WTC11 (cell line): Measurements from ENCODE around the gene CAMK2D. TPM values are rescaled to one million over a fixed set of nuclear protein-coding genes. Genes with fewer than 3 reads are reported as not detected.
A peak's percentile ranks its signal among the peaks of the same experiment; 100 is the strongest.

Source experiments
- ATAC-seq: fragments of 200-7000 bp; cut with Tn5 transposase; 2 replicates; pipeline ENCODE4 v1.10.0; 2021; ENCODE audit warnings: mild to moderate bottlenecking, moderate library complexity
- CTCF ChIA-PET: fragments of 300-600 bp; sonication (Branson Sonifier 250); formaldehyde crosslinking; loops from one replicate; lab custom pipeline; 2021; ENCODE audit warnings: antibody characterized with exemption; lab: Charles Lee
- POLR2A ChIA-PET: fragments of 350-600 bp; sonication (Branson Sonifier 250); formaldehyde crosslinking; loops from one replicate; lab custom pipeline; 2021; ENCODE audit warnings: antibody characterized with exemption; lab: Charles Lee
- DNase-seq: peaks from one replicate; pipeline ENCODE4 v3.0.0; 2021; ENCODE audit warnings: low spot score
- H3K27ac Mint-ChIP-seq: 2 replicates; pipeline ENCODE4 v1.8.0; 2021; ENCODE audit warnings: mixed read lengths
- H3K27me3 Mint-ChIP-seq: 2 replicates; pipeline ENCODE4 v1.8.0; 2021; ENCODE audit warnings: low read depth, mild to moderate bottlenecking, moderate library complexity, mixed read lengths
- H3K36me3 Mint-ChIP-seq: 2 replicates; pipeline ENCODE4 v1.8.0; 2021; ENCODE audit warnings: mixed read lengths
- H3K4me1 Mint-ChIP-seq: 2 replicates; pipeline ENCODE4 v1.8.0; 2022; ENCODE audit warnings: mixed read lengths
- H3K4me3 Mint-ChIP-seq: 2 replicates; pipeline ENCODE4 v1.8.0; 2021; ENCODE audit warnings: mild to moderate bottlenecking, moderate library complexity, mixed read lengths
- H3K9me3 Mint-ChIP-seq: 2 replicates; pipeline ENCODE4 v1.8.0; 2021; ENCODE audit warnings: mixed read lengths
- AFF4 ChIP-seq: sonication (generic); formaldehyde crosslinking; IDR thresholded peaks from 2 replicates; pipeline ENCODE4 v1.8.1; 2023; ENCODE audit warnings: mild to moderate bottlenecking, missing genetic modification reagents, borderline replicate concordance
- AR ChIP-seq: fragments of 250-450 bp; sonication (Bioruptor Pico); IDR thresholded peaks from 2 replicates; pipeline ENCODE4 v1.9.0; 2021; ENCODE audit warnings: mild to moderate bottlenecking
- CTCF ChIP-seq: fragments of 200-600 bp; IDR thresholded peaks from 2 replicates; pipeline ENCODE4 v1.8.0; 2022; ENCODE audit warnings: antibody characterized with exemption
- ERG ChIP-seq: fragments of 250-450 bp; sonication (Bioruptor Pico); IDR thresholded peaks from 2 replicates; pipeline ENCODE4 v1.8.0; 2021; ENCODE audit warnings: mild to moderate bottlenecking
- GABPB1 ChIP-seq: sonication (generic); formaldehyde crosslinking; IDR thresholded peaks from 2 replicates; pipeline ENCODE4 v1.8.1; 2023; ENCODE audit warnings: mild to moderate bottlenecking, missing genetic modification reagents
- PREB ChIP-seq: sonication (generic); formaldehyde crosslinking; IDR thresholded peaks from 2 replicates; pipeline ENCODE4 v1.8.1; 2022; ENCODE audit warnings: mild to moderate bottlenecking, missing genetic modification reagents, moderate library complexity, borderline replicate concordance
- PRRX2 ChIP-seq: fragments of 250-450 bp; sonication (Bioruptor Pico); IDR thresholded peaks from 2 replicates; pipeline ENCODE4 v1.8.0; 2021; ENCODE audit warnings: mild to moderate bottlenecking
- SP1 ChIP-seq: sonication (generic); formaldehyde crosslinking; conservative IDR thresholded peaks from 2 replicates; pipeline ENCODE4 v1.8.1; 2022; ENCODE audit warnings: missing genetic modification reagents
- USF2 ChIP-seq: sonication (generic); formaldehyde crosslinking; IDR thresholded peaks from 2 replicates; pipeline ENCODE4 v1.8.1; 2023; ENCODE audit warnings: mild to moderate bottlenecking, missing genetic modification reagents, moderate library complexity
- ZBTB21 ChIP-seq: sonication (generic); formaldehyde crosslinking; IDR thresholded peaks from 2 replicates; pipeline ENCODE4 v1.8.1; 2023; ENCODE audit warnings: mild to moderate bottlenecking, missing genetic modification reagents, borderline replicate concordance
- ZNF425 ChIP-seq: fragments of 250-450 bp; sonication (Bioruptor Pico); conservative IDR thresholded peaks from 2 replicates; pipeline ENCODE4 v1.9.0; 2021; ENCODE audit warnings: mild to moderate bottlenecking
- total RNA-seq: library from RNA; stranded (reverse); gene quantifications from 3 replicates; pipeline ENCODE4 v1.2.3, GENCODE V29; 2021

The CAMK2D gene
- total RNA-seq, 1 experiment from 2014 or later, result 16.5 TPM

- Mint-ChIP-seq H3K4me1 (peaks cover 5% of the 10 kb centered on the region), H3K36me3 (no peaks in the 10 kb centered on the region), H3K27me3 (no peaks in the 10 kb centered on the region), H3K4me3 (no peak overlapping the region), H3K27ac (no peak overlapping the region), H3K9me3 (no peaks in the 10 kb centered on the region; the same call in 1 of the 2 replicates)
- no peak for ATAC-seq
- POLR2A ChIA-PET, result no interaction called here
- CTCF ChIA-PET, result interaction anchor here (0.5 to 1.6 kb wide), 44 partner anchors 8 to 342 kb away, joined by 3 to 16 read pairs (median 4); no protein-coding TSS in a partner anchor
- no peak for TF ChIP-seq ZNF425 (CRISPR knock-in tag)
- no peak for TF ChIP-seq ZBTB21 (CRISPR knock-in tag)
- no peak for TF ChIP-seq PREB (CRISPR knock-in tag)
- DNase-seq, result no peak
Observed at GRCh38 chr4:113548303-113548702, 213.2 kb downstream of the CAMK2D start.

- no peaks in the 10 kb centered on the region for H3K27me3 Mint-ChIP-seq
- ChIA-PET POLR2A (no interaction called here), CTCF (interaction anchor here (0.5 to 1.6 kb wide), 53 partner anchors 8 to 1975 kb away, joined by 3 to 16 read pairs (median 4); no protein-coding TSS in a partner anchor)
- H3K9me3 Mint-ChIP-seq, result peaks cover 4% of the 10 kb centered on the region
- DNase-seq, result peak; percentile 90
- peak; percentile 100 for ATAC-seq
- TF ChIP-seq AFF4 (CRISPR knock-in tag) (no peak), AR (CRISPR knock-in tag) (no peak), SP1 (peak; percentile 49), GABPB1 (CRISPR knock-in tag) (peak; percentile 58; the same call in 1 of the 2 replicates), ERG (CRISPR knock-in tag) (no peak), CTCF (peak; percentile 98), PRRX2 (CRISPR knock-in tag) (no peak), USF2 (no peak)
- H3K36me3 Mint-ChIP-seq, result no peaks in the 10 kb centered on the region
- H3K4me3 Mint-ChIP-seq, result no peak overlapping the region
- peaks cover 5% of the 10 kb centered on the region for H3K4me1 Mint-ChIP-seq
- H3K27ac Mint-ChIP-seq, result no peak overlapping the region
Observed at GRCh38 chr4:113547487-113548042, 214.0 kb downstream of the CAMK2D start.
